IMR-90 (cell line): ENCODE data around the gene IGFBP5. TPM values are rescaled to one million over a fixed set of nuclear protein-coding genes. Genes with fewer than 3 reads are reported as not detected.

Experiments
- ATAC-seq: fragments of 200-7000 bp; cut with Tn5 transposase; 2 replicates; pipeline ENCODE4 v1.9.1; 2020; ENCODE audit warnings: low read depth, mild to moderate bottlenecking, moderate library complexity
- BruUV-seq: library from RNA; stranded (reverse); fragments of 400-500 nt; replicated peaks from 2 replicates; lab custom pipeline; 2021; lab: Mats Ljungman, UMichigan
- CTCF ChIA-PET: fragments of 300-600 bp; formaldehyde crosslinking; extraction: SDS; loops from one replicate; lab custom pipeline; 2021; ENCODE audit warnings: antibody characterized with exemption; lab: Yijun Ruan, JAX
- POLR2A ChIA-PET: fragments of 300-600 bp; sonication (Branson Sonifier 250); formaldehyde crosslinking; loops from one replicate; lab custom pipeline; 2022; ENCODE audit warnings: antibody characterized with exemption; ENCODE audit not compliant: unreplicated experiment; lab: Charles Lee
- DNase-seq: peaks from one replicate; pipeline ENCODE4 v3.0.0; 2013
- H2AFZ ChIP-seq: replicated peaks from 2 replicates; pipeline ENCODE3; 2013; ENCODE audit warnings: low read length, mild to moderate bottlenecking; ENCODE audit not compliant: poor library complexity
- H2AK5ac ChIP-seq: 2 replicates; pipeline ENCODE4 v1.6.1; 2013; ENCODE audit warnings: low read depth, low read length, inconsistent platforms
- H2AK9ac ChIP-seq: replicated peaks from 2 replicates; pipeline ENCODE3; 2013; ENCODE audit warnings: mild to moderate bottlenecking, low read depth, low read length, moderate library complexity; ENCODE audit not compliant: poor library complexity
- H2BK120ac ChIP-seq: 2 replicates; pipeline ENCODE4 v1.6.1; 2013; ENCODE audit warnings: low read depth, low read length, inconsistent platforms
- H2BK15ac ChIP-seq: 3 replicates; pipeline ENCODE4 v1.6.1; 2013; ENCODE audit warnings: low read depth, low read length, inconsistent platforms
- H2BK20ac ChIP-seq: 2 replicates; pipeline ENCODE4 v1.6.1; 2013; ENCODE audit warnings: low read depth, mild to moderate bottlenecking, inconsistent platforms, low read length, moderate library complexity
- H2BK5ac ChIP-seq: 2 replicates; pipeline ENCODE4 v1.6.1; 2013; ENCODE audit warnings: mild to moderate bottlenecking, low read depth, low read length, inconsistent platforms; ENCODE audit not compliant: poor library complexity, severe bottlenecking
- H3K14ac ChIP-seq: replicated peaks from 2 replicates; pipeline ENCODE4 v1.6.1; 2013; ENCODE audit warnings: low read depth, low read length, inconsistent platforms
- H3K18ac ChIP-seq: 2 replicates; pipeline ENCODE4 v1.6.1; 2013; ENCODE audit warnings: low read depth, low read length, control low read depth
- H3K23ac ChIP-seq: 2 replicates; pipeline ENCODE4 v1.6.1; 2013; ENCODE audit warnings: low read depth, low read length, inconsistent platforms
- H3K27ac ChIP-seq: 2 replicates; pipeline ENCODE4 v1.5.1; 2013; ENCODE audit warnings: mild to moderate bottlenecking, control low read depth, low read length; ENCODE audit not compliant: insufficient read depth
- H3K27me3 ChIP-seq: 2 replicates; pipeline ENCODE4 v1.6.1; 2013; ENCODE audit warnings: low read length; ENCODE audit not compliant: control insufficient read depth, insufficient read depth
- H3K36me3 ChIP-seq: 2 replicates; pipeline ENCODE4 v1.6.1; 2013; ENCODE audit warnings: low read length, mixed read lengths; ENCODE audit not compliant: control insufficient read depth, insufficient read depth
- H3K4ac ChIP-seq: 2 replicates; pipeline ENCODE4 v1.6.1; 2013; ENCODE audit warnings: low read depth, low read length, inconsistent platforms
- H3K4me1 ChIP-seq: 2 replicates; pipeline ENCODE4 v1.6.1; 2013; ENCODE audit warnings: low read length, mixed read lengths; ENCODE audit not compliant: control insufficient read depth, insufficient read depth
- H3K4me2 ChIP-seq: 2 replicates; pipeline ENCODE4 v1.6.1; 2013; ENCODE audit warnings: low read depth, mild to moderate bottlenecking, control low read depth, low read length, moderate library complexity
- H3K4me3 ChIP-seq: 2 replicates; pipeline ENCODE4 v1.5.1; 2013; ENCODE audit warnings: low read depth, mild to moderate bottlenecking, control low read depth, low read length, moderate library complexity; ENCODE audit not compliant: insufficient read depth
- H3K56ac ChIP-seq: 2 replicates; pipeline ENCODE4 v1.6.1; 2013; ENCODE audit warnings: low read length, inconsistent platforms; ENCODE audit not compliant: insufficient read depth; ENCODE audit errors: extremely low read depth
- H3K79me1 ChIP-seq, 2 experiments: 2 replicates each; pipeline ENCODE4 v1.6.1; 2013; ENCODE audit warnings: low read length in 2 of 2, inconsistent platforms in 1 of 2, low read depth in 1 of 2
- H3K9ac ChIP-seq: 2 replicates; pipeline ENCODE4 v1.6.1; 2013; ENCODE audit warnings: low read depth, low read length, control low read depth
- H3K9me1 ChIP-seq: 2 replicates; pipeline ENCODE4 v1.6.1; 2013; ENCODE audit warnings: low read length, inconsistent platforms; ENCODE audit not compliant: insufficient read depth
- H3K9me3 ChIP-seq: 2 replicates; pipeline ENCODE4 v1.6.1; 2013; ENCODE audit warnings: low read length; ENCODE audit not compliant: control insufficient read depth, insufficient read depth
- H4K20me1 ChIP-seq: 2 replicates; pipeline ENCODE4 v1.6.1; 2013; ENCODE audit warnings: low read length, inconsistent platforms; ENCODE audit not compliant: insufficient read depth
- H4K5ac ChIP-seq: 2 replicates; pipeline ENCODE4 v1.6.1; 2013; ENCODE audit warnings: mild to moderate bottlenecking, low read depth, low read length, control low read depth
- H4K8ac ChIP-seq, 2 experiments: 2 replicates each; pipeline ENCODE4 v1.6.1; 2013; ENCODE audit warnings: low read depth in 2 of 2, low read length in 2 of 2, control low read depth in 1 of 2, inconsistent platforms in 1 of 2
- H4K91ac ChIP-seq: 2 replicates; pipeline ENCODE4 v1.6.1; 2013; ENCODE audit warnings: low read depth, low read length, inconsistent platforms; ENCODE audit not compliant: insufficient read depth
- BHLHE40 ChIP-seq: fragments of 150-350 bp; IDR thresholded peaks from 2 replicates; pipeline ENCODE4 v1.6.1; 2016; ENCODE audit warnings: mild to moderate bottlenecking, low read depth, low read length
- CEBPB ChIP-seq: IDR thresholded peaks from 2 replicates; pipeline ENCODE4 v1.6.1; 2012; ENCODE audit warnings: low read depth, low read length, improper control_type of control experiment
- CHD1 ChIP-seq: IDR thresholded peaks from 2 replicates; pipeline ENCODE4 v1.6.1; 2012; ENCODE audit warnings: low read depth, low read length, improper control_type of control experiment
- CTCF ChIP-seq: conservative IDR thresholded peaks from 2 replicates; pipeline ENCODE4 v1.5.1; 2012; ENCODE audit warnings: mild to moderate bottlenecking, low read depth, low read length, improper control_type of control experiment
- ELK1 ChIP-seq: fragments of 150-350 bp; IDR thresholded peaks from 2 replicates; pipeline ENCODE4 v1.6.1; 2016; ENCODE audit warnings: low read depth, mild to moderate bottlenecking, low read length, moderate library complexity, borderline replicate concordance
- MAFK ChIP-seq: IDR thresholded peaks from 2 replicates; pipeline ENCODE4 v1.6.1; 2012; ENCODE audit warnings: low read depth, low read length, improper control_type of control experiment
- RCOR1 ChIP-seq: IDR thresholded peaks from 2 replicates; pipeline ENCODE4 v1.6.1; 2012; ENCODE audit warnings: mild to moderate bottlenecking, low read length, improper control_type of control experiment; ENCODE audit not compliant: insufficient replicate concordance
- SMC3 ChIP-seq: fragments of 150-350 bp; IDR thresholded peaks from 2 replicates; pipeline ENCODE4 v1.6.1; 2016; ENCODE audit warnings: low read depth, mild to moderate bottlenecking, antibody characterized with exemption, low read length, moderate library complexity
- WGBS, 2 experiments: methylation state at CpG; one replicate each; pipeline versions ENCODE4 v1.1.5 to v1.1.7; 2013; ENCODE audit warnings: missing lambda C conversion rate in 2 of 2; ENCODE audit not compliant: insufficient read length in 1 of 2; ENCODE audit errors: extremely low coverage in 2 of 2; 5-methylcytosine and 5-hydroxymethylcytosine counted together
- dilution Hi-C: fragments of 300-500 bp; cut with HindIII; formaldehyde crosslinking; loops from one replicate; pipeline ENCODE4 v1.14.3; 2018; ENCODE audit warnings: low sequenced_read_pairs; ENCODE audit not compliant: unreplicated experiment
- in situ Hi-C: fragments of 300-500 bp; cut with MboI; formaldehyde crosslinking; loops from 3 replicates; pipeline ENCODE4 v1.14.3; 2019; ENCODE audit warnings: low sequenced_read_pairs, inconsistent platforms, mixed read lengths
- intact Hi-C: fragments of 100-400 bp; cut with micrococcal nuclease; formaldehyde crosslinking; loops from 2 replicates; pipeline ENCODE4 v1.10.0; 2022
- polyA plus RNA-seq, 3 experiments: library from polyadenylated mRNA; depleted of rRNA; stranded (reverse); fragments of >200 nt; gene quantifications; 2 replicates each; pipeline ENCODE4 v1.2.3, GENCODE V29; 2012; ENCODE audit warnings: low replicate concordance in 1 of 3
- total RNA-seq: library from RNA; depleted of rRNA; stranded (reverse); fragments of >200 nt; gene quantifications from 2 replicates; pipeline ENCODE4 v1.2.3, GENCODE V29; 2012

Gene IGFBP5
- total and polyA plus RNA-seq, 2 of the 4 experiments (the other 2 are of a cell fraction): 392 to 1,339 TPM

- no peak overlapping the region for H4K8ac ChIP-seq
- H3K9me3 ChIP-seq: no peaks in the 10 kb centered on the region
- POLR2A ChIA-PET: interaction anchor here (0.6 kb wide), 1 partner anchor 38 kb away, joined by 3 read pairs; no protein-coding TSS in a partner anchor
- no peaks in the 10 kb centered on the region for H3K9me1 ChIP-seq
- no peaks in the 10 kb centered on the region for H3K79me1 ChIP-seq
- H2BK120ac ChIP-seq: no peak overlapping the region
- H3K4me2 ChIP-seq: no peak overlapping the region
- ATAC-seq (no peak), DNase-seq (no peak)
- H2BK15ac ChIP-seq: no peak overlapping the region
- H3K4me1 ChIP-seq: peaks cover 2% of the 10 kb centered on the region; the same call in 1 of the 2 replicates
- H2AK5ac ChIP-seq: no peak overlapping the region
- no peaks in the 10 kb centered on the region for H3K36me3 ChIP-seq
- H3K23ac ChIP-seq: no peak overlapping the region
- H2AK9ac ChIP-seq: no peak overlapping the region
- H3K18ac ChIP-seq: no peak overlapping the region
- no peaks in the 10 kb centered on the region for H4K20me1 ChIP-seq
- H3K27me3 ChIP-seq: peaks cover 41% of the 10 kb centered on the region
- H4K91ac ChIP-seq: no peak overlapping the region
- no peak overlapping the region for H3K4ac ChIP-seq
- H4K5ac ChIP-seq: no peak overlapping the region
- H2BK20ac ChIP-seq: no peak overlapping the region
- dilution Hi-C loops (no loop called here), intact Hi-C loops (no loop called here), in situ Hi-C loops (no loop called here)
- H3K56ac ChIP-seq: no peak overlapping the region
- no peak overlapping the region for H3K27ac ChIP-seq
- no peak overlapping the region for H3K4me3 ChIP-seq
- no peak overlapping the region for H3K9ac ChIP-seq
- CTCF ChIA-PET: interaction anchor here (0.6 kb wide), 1 partner anchor 93 kb away, joined by 3 read pairs; no protein-coding TSS in a partner anchor
- BruUV-seq: no TSS peak
- no CpG with 5 or more reads among the region's 4 CpGs for WGBS, 2 experiments
- H2BK5ac ChIP-seq: no peak overlapping the region
- H2AFZ ChIP-seq: no peak overlapping the region
- H3K14ac ChIP-seq: no peak overlapping the region
- TF ChIP-seq RCOR1: no peak
- no peak for TF ChIP-seq BHLHE40
- no peak for TF ChIP-seq CTCF
- TF ChIP-seq ELK1: no peak
- TF ChIP-seq SMC3: no peak
- no peak for TF ChIP-seq CEBPB
- TF ChIP-seq MAFK: no peak
- no peak for TF ChIP-seq CHD1
Observed at GRCh38 chr2:216629784-216630183, 65.6 kb downstream of the IGFBP5 start.
